Measurements from ENCODE around the gene SCYGR6.
"Not testable (repeated sequence)": the region's sequence is repeated elsewhere in the genome, so short reads cannot be mapped to it uniquely, and the experiment has no call there.

The SCYGR6 gene, protein sequence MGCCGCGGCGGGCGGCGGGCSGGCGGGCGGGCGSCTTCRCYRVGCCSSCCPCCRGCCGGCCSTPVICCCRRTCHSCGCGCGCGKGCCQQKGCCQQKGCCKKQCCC

GRCh38 chr2:227724394-227725039, at the start of gene SCYGR6:
Gene SCYGR6 (minus strand): TSS chr2:227724757. CDS start chr2:227724757, 0 bp downstream.
- no peak for DNase-seq

DNA sequence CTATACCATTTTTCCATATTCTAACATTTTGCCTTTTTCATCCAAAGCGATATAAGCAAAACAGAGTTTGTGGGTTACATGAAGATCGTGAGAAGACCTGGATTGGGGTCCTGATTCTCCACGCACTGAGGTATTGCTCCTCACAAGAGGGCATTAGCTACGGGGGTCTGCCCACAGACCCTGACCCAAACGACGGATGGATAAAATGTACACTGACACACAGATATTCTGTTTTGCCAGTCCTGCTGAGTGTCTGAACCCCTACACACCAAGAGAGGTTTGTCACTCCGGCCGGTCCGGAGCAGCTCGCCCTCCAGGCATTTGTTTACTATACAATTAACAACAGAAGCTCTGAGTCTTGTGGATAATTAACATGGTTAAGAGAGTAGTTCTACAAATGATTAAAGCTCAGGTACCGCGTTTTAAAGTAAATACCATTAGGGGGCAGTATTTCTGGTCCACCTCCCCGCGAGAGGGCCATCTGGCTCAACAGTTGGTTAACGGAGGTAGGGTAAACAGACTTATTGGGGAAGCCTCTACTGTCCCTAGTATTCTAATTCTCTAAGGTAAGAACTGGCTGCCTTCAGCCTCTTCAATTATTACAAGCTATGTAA, 49.6 kb upstream of the SCYGR6 start:
- no peak for DNase-seq

GRCh38 chr2:227772932-227773331, 48.4 kb upstream of the SCYGR6 start:
- no peak for DNase-seq

- DNase-seq, result no peak
Observed at GRCh38 chr2:227772197-227772661, 47.7 kb upstream of the SCYGR6 start.

GRCh38 chr2:227767830-227768229, 43.3 kb upstream of the SCYGR6 start:
- no peak for DNase-seq

GRCh38 chr2:227766373-227766883, 41.9 kb upstream of the SCYGR6 start:
- peak; percentile 53 for DNase-seq

GRCh38 chr2:227765788-227766372, 41.3 kb upstream of the SCYGR6 start:
- no peak for DNase-seq

GRCh38 chr2:227761740-227762476, 37.4 kb upstream of the SCYGR6 start:
- no peak for DNase-seq

DNA sequence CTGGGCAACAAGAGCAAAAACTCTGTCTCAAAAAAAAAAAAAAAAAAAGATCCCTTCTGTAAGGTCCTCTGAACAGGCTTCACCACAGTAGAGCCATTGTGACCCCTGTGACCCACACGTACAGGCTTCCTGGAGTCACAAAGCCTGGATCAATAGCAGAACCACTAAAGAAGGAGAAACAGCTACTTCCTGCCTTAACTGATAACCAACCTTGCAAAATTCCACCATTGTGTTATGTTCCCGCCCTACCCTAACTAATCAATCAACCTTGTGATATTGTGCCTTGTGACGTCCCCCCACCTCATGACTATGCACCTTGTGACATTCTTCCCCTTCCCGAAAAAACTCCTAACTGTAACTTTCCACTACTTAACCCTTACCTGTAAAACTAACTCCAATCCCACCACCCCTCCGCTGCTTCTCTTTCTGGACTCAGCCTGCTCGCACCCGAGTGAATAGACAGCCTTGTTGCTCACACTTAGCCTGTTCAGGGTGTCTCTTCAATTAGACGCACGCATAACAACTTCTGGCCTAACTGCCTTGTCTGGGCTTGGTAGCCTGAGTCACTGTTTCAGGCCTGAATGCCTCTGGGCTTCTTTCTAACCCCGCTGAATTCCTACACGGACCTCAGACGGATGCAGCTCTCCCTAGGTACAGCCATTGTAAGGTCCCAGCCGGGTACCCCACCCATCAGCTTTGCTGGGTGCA, 35.0 kb upstream of the SCYGR6 start:
- DNase-seq, result no peak

DNA sequence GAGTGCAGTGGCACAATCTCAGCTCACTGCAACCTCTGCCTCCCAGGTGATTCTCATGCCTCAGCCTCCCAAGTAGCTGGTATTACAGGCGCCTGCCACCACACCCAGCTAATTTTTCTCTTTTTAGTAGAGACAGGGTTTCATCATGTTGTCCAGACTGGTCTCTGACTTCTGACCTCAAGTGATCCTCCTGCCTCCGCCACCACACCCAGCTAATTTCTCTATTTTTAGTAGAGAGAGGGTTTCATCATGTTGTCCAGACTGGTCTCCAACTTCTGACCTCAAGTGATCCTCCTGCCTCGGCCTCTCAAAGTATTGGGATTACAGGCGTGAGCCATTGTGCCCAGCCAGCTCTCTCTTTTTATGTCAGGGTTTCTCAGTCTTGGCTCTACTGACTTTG, 31.7 kb upstream of the SCYGR6 start:
- not testable (repeated sequence) for DNase-seq

- DNase-seq, result no peak
Observed at GRCh38 chr2:227748079-227748478, 23.5 kb upstream of the SCYGR6 start.

- no peak for DNase-seq
Observed at GRCh38 chr2:227745594-227745993, 21.0 kb upstream of the SCYGR6 start, which contains the start of gene SCYGR8. Gene SCYGR8 (plus strand): TSS chr2:227745894. CDS start chr2:227745894, 0 bp downstream.

DNA sequence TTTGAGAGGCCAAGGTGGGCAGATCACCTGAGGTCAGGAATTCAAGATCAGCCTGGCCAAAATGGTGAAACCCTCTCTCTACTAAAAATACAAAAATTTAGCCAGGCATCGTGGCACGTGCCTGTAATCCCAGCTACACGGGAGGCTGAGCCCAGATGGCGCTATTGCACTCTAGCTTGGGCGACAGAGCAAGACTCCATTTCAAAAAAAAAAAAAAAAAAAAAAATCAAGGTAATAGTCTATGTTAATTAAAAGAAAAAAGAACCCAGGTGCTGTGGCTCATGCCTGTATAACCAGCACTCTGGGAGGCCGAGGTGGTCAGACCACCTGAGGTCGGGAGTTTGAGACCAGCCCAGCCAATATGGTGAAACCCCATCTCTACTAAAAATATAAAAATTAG, 16.1 kb upstream of the SCYGR6 start:
- DNase-seq, result not testable (repeated sequence)

- DNase-seq, result no peak
Observed at GRCh38 chr2:227739351-227739750, 14.8 kb upstream of the SCYGR6 start.

- DNase-seq, result no peak
Observed at GRCh38 chr2:227728035-227728434, 3.5 kb upstream of the SCYGR6 start, which contains the start of gene SCYGR7. Gene SCYGR7 (plus strand): TSS chr2:227728335. CDS start chr2:227728335, 0 bp downstream.

DNA sequence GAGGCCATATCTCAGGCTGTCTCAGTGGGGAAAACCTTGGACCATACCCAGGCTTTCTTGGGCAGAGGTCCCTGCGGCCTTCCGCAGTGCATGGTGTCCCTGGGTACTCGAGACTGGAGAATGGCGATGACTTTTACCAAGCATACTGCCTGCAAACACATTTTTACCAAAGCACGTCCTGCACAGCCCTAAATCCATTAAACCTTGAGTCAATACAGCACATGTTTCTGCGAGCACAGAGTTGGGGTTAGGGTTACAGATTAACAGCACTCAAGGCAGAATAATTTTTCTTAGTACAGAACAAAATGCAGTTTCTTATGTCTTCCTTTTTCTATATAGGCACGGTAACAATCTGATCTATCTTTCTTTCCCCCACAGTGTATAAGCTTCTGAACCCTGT, 1.7 kb downstream of the SCYGR6 start:
- DNase-seq, result not testable (repeated sequence)

GRCh38 chr2:227720680-227721079, 3.9 kb downstream of the SCYGR6 start:
- no peak for DNase-seq

DNA sequence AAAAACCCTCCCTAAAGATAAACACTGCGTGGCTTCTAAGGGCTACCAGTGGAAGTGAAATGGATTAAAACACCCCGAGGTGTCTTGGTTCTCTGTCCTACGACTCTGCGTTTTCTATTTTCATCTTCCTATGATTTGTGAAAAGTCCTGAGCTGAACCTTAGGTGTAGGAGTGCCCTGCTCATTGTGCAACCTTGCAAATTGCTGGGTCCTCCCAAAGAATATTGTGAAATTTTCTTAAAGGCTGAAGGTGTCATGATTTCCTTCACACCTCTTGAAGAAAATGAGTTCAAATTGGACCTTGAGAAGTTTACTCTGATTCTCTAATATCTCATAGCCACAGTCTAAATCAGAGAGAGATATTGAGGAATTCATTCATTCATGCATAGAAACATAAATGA, 4.9 kb downstream of the SCYGR6 start:
- no peak for DNase-seq

DNA sequence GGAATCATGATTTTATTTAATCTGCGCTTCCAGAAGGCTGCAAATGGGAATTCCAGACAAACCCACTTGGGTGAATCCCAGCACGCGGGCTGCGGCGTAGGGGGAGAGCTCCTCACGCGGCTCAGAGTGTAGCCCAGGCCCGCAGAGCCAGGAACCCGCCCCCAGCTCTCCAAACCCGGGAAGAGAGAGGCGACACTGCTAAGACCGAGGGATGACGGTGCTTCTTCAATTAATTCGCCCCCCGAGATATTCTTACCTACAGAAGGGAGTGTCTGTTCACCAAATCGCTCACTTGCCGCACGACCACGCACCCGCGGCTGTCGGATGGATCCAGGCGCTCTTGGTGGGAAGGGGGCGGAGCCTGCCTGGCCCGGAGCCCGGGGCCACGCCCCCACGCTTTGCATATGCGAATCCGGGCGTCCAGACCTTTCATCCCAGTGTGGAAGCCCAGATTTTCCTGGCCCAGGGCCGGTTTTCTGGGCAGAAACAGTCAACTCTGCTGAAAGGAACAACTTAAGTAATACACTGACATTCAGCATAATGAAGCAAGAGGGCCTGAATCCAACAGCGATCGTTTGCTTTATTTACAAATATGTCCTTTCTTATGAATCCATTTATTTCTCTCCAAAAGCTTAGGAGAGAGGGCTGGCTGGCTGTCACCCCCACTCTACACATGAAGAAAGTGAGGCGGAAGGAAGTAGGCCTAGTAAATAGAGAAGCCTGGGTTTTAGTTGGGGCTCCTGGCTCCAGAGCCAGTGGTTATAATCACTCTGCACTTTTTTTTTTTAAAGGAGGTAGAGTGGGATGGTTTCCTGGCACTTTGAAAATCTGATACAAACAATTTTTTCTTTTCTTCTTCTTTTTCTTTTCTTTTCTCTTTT, 6.6 kb downstream of the SCYGR6 start, which contains the start of gene SLC19A3:
Gene SLC19A3 (minus strand): TSS at position 342 of the 881 bp plus-strand sequence. CDS start 15,710 bp downstream, outside the sequence.
- peak; percentile 51 for DNase-seq

DNA sequence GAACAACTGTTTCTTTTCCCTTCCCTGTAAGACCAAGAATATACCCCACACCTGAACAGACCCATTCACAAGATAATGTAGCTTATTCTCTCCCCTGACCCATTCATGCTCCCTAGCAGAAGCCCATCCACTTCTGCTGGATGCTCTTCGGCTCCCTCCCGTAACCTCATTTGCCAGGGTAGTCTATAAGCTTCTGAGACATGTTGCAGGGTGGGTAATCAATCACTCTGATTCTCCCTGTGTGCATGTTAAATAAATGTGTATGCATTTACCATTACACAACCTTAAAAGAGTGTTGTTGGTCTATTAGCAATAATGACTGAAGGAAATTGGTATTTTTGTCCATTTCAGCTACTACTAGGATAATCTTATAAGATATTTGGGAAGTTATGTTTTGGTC, 8.1 kb downstream of the SCYGR6 start:
- no peak for DNase-seq

DNA sequence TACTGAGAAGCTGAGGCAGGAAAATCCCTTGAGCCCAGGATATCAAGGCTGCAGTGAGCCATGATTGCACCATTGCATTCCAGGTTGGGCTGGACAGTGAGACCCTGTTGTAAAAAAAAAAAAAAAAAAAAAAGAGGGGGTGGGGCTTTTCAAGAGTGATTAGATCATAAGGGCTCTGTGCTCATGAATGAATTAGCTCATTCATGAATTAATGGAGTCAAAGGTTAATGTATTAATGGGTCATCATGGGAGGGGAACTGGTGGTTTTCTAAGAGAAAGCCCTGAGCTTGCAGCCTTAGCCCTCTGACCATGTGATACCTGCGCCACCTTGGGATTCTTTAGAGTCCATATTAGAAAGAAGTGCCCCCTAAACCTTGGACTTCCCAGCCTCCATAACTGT, 11.3 kb downstream of the SCYGR6 start:
- no peak for DNase-seq
